H9 (cell line): ENCODE results near the gene CIB4. TPM values are rescaled to one million over a fixed set of nuclear protein-coding genes. Genes with fewer than 3 reads are reported as not detected.
A peak's percentile ranks its signal among the peaks of the same experiment; 100 is the strongest.

Experiments
- DNase-seq: peaks from one replicate; pipeline ENCODE4 v3.0.0-alpha.2; 2017
- H2AFZ ChIP-seq: one replicate; pipeline ENCODE4 v1.6.1; 2013; ENCODE audit warnings: mild to moderate bottlenecking, low read length, control low read depth, moderate library complexity
- H2AK5ac ChIP-seq: 2 replicates; pipeline ENCODE4 v1.6.1; 2013; ENCODE audit warnings: low read length, control low read depth, mixed read lengths; ENCODE audit not compliant: insufficient read length
- H2BK120ac ChIP-seq: one replicate; pipeline ENCODE4 v1.6.1; 2013; ENCODE audit warnings: low read depth, mild to moderate bottlenecking, low read length, control low read depth, inconsistent platforms; ENCODE audit not compliant: poor library complexity, severe bottlenecking
- H2BK12ac ChIP-seq: 2 replicates; pipeline ENCODE4 v1.6.1; 2013; ENCODE audit warnings: low read length, control low read depth, mixed read lengths, low read depth; ENCODE audit not compliant: insufficient read length
- H2BK15ac ChIP-seq: 2 replicates; pipeline ENCODE4 v1.6.1; 2013; ENCODE audit warnings: low read depth, low read length, control low read depth
- H2BK20ac ChIP-seq: one replicate; pipeline ENCODE4 v1.6.1; 2013; ENCODE audit warnings: low read depth, mild to moderate bottlenecking, low read length, control low read depth, inconsistent platforms; ENCODE audit not compliant: poor library complexity, severe bottlenecking
- H2BK5ac ChIP-seq: 2 replicates; pipeline ENCODE4 v1.6.1; 2013; ENCODE audit warnings: low read length, control low read depth, mixed read lengths; ENCODE audit not compliant: insufficient read length
- H3K14ac ChIP-seq: 2 replicates; pipeline ENCODE4 v1.6.1; 2013; ENCODE audit warnings: low read length, control low read depth; ENCODE audit not compliant: insufficient read depth
- H3K18ac ChIP-seq: 2 replicates; pipeline ENCODE4 v1.6.1; 2013; ENCODE audit warnings: low read depth, mild to moderate bottlenecking, mixed read lengths, low read length, control low read depth; ENCODE audit not compliant: insufficient read length
- H3K23ac ChIP-seq: 2 replicates; pipeline ENCODE4 v1.6.1; 2013; ENCODE audit warnings: low read length, control low read depth, mixed read lengths, low read depth; ENCODE audit not compliant: insufficient read length
- H3K23me2 ChIP-seq: 2 replicates; pipeline ENCODE4 v1.6.1; 2013; ENCODE audit warnings: low read depth, mild to moderate bottlenecking, mixed read lengths, low read length, control low read depth; ENCODE audit not compliant: insufficient read length, poor library complexity, severe bottlenecking
- H3K27ac ChIP-seq: 2 replicates; pipeline ENCODE4 v1.5.1; 2013; ENCODE audit warnings: low read length, control low read depth, mixed read lengths, low read depth; ENCODE audit not compliant: insufficient read length
- H3K27me3 ChIP-seq: 2 replicates; pipeline ENCODE4 v1.6.1; 2013; ENCODE audit warnings: low read length, control low read depth, inconsistent platforms; ENCODE audit not compliant: insufficient read depth
- H3K4ac ChIP-seq: 2 replicates; pipeline ENCODE4 v1.6.1; 2013; ENCODE audit warnings: low read depth, mild to moderate bottlenecking, control low read depth, inconsistent platforms, low read length, moderate library complexity
- H3K4me1 ChIP-seq: 2 replicates; pipeline ENCODE4 v1.6.1; 2013; ENCODE audit warnings: low read length, control low read depth, inconsistent platforms; ENCODE audit not compliant: insufficient read depth
- H3K4me2 ChIP-seq: 2 replicates; pipeline ENCODE4 v1.6.1; 2013; ENCODE audit warnings: low read length, control low read depth, mixed read lengths; ENCODE audit not compliant: insufficient read length, insufficient read depth
- H3K56ac ChIP-seq: 2 replicates; pipeline ENCODE4 v1.6.1; 2013; ENCODE audit warnings: low read depth, mild to moderate bottlenecking, mixed read lengths, low read length, control low read depth; ENCODE audit not compliant: insufficient read length
- H3K79me1 ChIP-seq: 2 replicates; pipeline ENCODE4 v1.6.1; 2013; ENCODE audit warnings: low read depth, mild to moderate bottlenecking, moderate library complexity, low read length, control low read depth, inconsistent platforms; ENCODE audit not compliant: insufficient read depth, poor library complexity, severe bottlenecking
- H3K79me2 ChIP-seq: 2 replicates; pipeline ENCODE4 v1.6.1; 2013; ENCODE audit warnings: low read length, control low read depth, inconsistent platforms; ENCODE audit not compliant: insufficient read depth
- H3K9ac ChIP-seq: 2 replicates; pipeline ENCODE4 v1.6.1; 2013; ENCODE audit warnings: low read length, control low read depth, mixed read lengths; ENCODE audit not compliant: insufficient read length; ENCODE audit errors: extremely low read depth
- H3K9me3 ChIP-seq: one replicate; pipeline ENCODE4 v1.6.1; 2013; ENCODE audit warnings: low read depth, low read length, inconsistent platforms; ENCODE audit not compliant: control insufficient read depth
- H3T11ph ChIP-seq: one replicate; pipeline ENCODE4 v1.6.1; 2013; ENCODE audit warnings: mild to moderate bottlenecking, low read length, control low read depth, inconsistent platforms
- H4K20me1 ChIP-seq: one replicate; pipeline ENCODE4 v1.6.1; 2013; ENCODE audit not compliant: control insufficient read depth, insufficient read length, insufficient read depth
- H4K5ac ChIP-seq: 2 replicates; pipeline ENCODE4 v1.6.1; 2013; ENCODE audit warnings: low read depth, mild to moderate bottlenecking, mixed read lengths, low read length, control low read depth; ENCODE audit not compliant: insufficient read length
- H4K8ac ChIP-seq: replicated peaks from 2 replicates; pipeline ENCODE4 v1.6.1; 2013; ENCODE audit warnings: low read length, control low read depth, mixed read lengths, low read depth; ENCODE audit not compliant: insufficient read length
- H4K91ac ChIP-seq: 2 replicates; pipeline ENCODE4 v1.6.1; 2013; ENCODE audit warnings: low read depth, mild to moderate bottlenecking, moderate library complexity, mixed read lengths, low read length, control low read depth; ENCODE audit not compliant: insufficient read length
- H3K27ac Mint-ChIP-seq, 3 experiments: 2 replicates in 2 of 3; 3 replicates in 1 of 3; pipeline ENCODE4 v1.8.0; 2020 to 2021; ENCODE audit warnings: mixed read lengths in 3 of 3, mild to moderate bottlenecking in 1 of 3, moderate library complexity in 1 of 3
- H3K27me3 Mint-ChIP-seq: 2 replicates; pipeline ENCODE4 v1.8.0; 2021; ENCODE audit warnings: low read depth, mild to moderate bottlenecking, moderate library complexity, mixed read lengths
- H3K36me3 Mint-ChIP-seq, 3 experiments: 2 replicates in 2 of 3; 3 replicates in 1 of 3; pipeline ENCODE4 v1.8.0; 2020 to 2021; ENCODE audit warnings: low read depth in 3 of 3, mixed read lengths in 3 of 3; ENCODE audit not compliant: insufficient read depth in 1 of 3
- H3K4me1 Mint-ChIP-seq, 2 experiments: 2 replicates each; pipeline ENCODE4 v1.8.0; 2020; ENCODE audit warnings: mixed read lengths in 2 of 2
- H3K4me3 Mint-ChIP-seq, 2 experiments: 2 replicates in 1 of 2; 3 replicates in 1 of 2; pipeline ENCODE4 v1.8.0; 2020 to 2021; ENCODE audit warnings: mild to moderate bottlenecking in 2 of 2, mixed read lengths in 2 of 2, moderate library complexity in 1 of 2
- H3K9me3 Mint-ChIP-seq, 2 experiments: 2 replicates in 1 of 2; 3 replicates in 1 of 2; pipeline ENCODE4 v1.8.0; 2020; ENCODE audit warnings: mild to moderate bottlenecking in 2 of 2, mixed read lengths in 2 of 2, moderate library complexity in 1 of 2
- WGBS: extraction: QIAGEN DNeasy Blood & Tissue Kit; methylation state at CpG from one replicate; pipeline ENCODE4 v1.1.7; 2013; ENCODE audit warnings: missing lambda C conversion rate, low lambda C conversion rate, mixed read lengths; ENCODE audit not compliant: insufficient read length; ENCODE audit errors: extremely low coverage; 5-methylcytosine and 5-hydroxymethylcytosine counted together
- total RNA-seq: library from RNA; stranded (reverse); gene quantifications from 2 replicates; pipeline ENCODE4 v1.2.1, GENCODE V29; 2021
- TF ChIP-seq, protein P1 (sequence below): fragments of 200-600 bp; sonication (generic); conservative IDR thresholded peaks from 3 replicates; pipeline ENCODE4 v1.8.0; 2021; ENCODE audit warnings: antibody characterized with exemption, mild to moderate bottlenecking

Gene CIB4
- total RNA-seq, 1 experiment from 2014 or later, result not detected

DNA sequence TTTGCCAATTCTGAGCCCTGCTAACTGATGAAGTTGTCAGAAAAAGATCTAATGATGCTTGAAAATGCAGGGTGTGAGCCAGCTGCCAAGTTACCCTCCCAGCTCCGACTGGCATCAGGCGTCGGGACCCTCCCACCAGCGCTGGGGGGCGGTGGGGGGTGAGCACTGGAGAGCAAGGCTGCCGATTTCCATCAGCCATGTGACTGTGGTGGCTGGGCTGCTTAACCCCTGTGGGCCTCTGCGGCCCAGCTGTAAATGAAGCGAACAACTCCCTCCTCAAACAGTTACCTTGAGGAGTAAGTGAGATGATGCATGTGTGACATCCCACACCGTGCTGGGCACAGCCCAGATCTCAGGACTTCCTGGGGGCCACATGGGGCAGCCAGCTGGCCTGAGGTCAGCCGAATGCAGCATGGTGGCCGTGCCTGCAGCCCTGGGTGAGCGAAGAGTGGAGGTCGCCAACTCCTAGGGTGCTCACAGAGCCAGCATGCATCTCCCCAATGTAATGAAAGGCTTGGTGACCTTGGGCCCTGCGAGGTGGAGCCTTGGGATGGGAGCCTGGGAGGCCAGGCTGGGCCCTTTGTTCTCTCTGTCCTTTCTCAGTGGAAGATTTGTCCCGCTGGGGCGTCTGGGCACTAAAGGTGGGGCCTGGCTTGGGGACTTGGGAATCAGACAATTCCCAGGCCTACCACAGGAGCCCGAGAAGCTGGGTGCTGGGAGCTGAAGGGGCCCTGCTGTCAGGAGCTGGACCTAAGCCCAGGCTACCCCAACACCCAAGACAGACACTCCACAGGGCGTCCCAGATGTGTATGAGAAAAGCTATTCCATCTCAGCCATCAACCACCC is 25.1 kb downstream of the CIB4 start:
- H2BK120ac ChIP-seq, result no peak overlapping the region
- no peaks in the 10 kb centered on the region for H4K20me1 ChIP-seq
- H4K91ac ChIP-seq, result no peak overlapping the region
- H3K23ac ChIP-seq, result no peak overlapping the region
- no peak overlapping the region for H2BK12ac ChIP-seq
- H3K27me3 ChIP-seq, result no peaks in the 10 kb centered on the region
- no peak overlapping the region for H3K4me3 Mint-ChIP-seq
- no peaks in the 10 kb centered on the region for H3K23me2 ChIP-seq
- no peak overlapping the region for H2BK5ac ChIP-seq
- no peak overlapping the region for H4K8ac ChIP-seq
- no peak overlapping the region for H3K9ac ChIP-seq
- no peak overlapping the region for H3K56ac ChIP-seq
- peaks cover 67% of the 10 kb centered on the region for H3K27me3 Mint-ChIP-seq
- H3K18ac ChIP-seq, result no peak overlapping the region
- no peak overlapping the region for H3T11ph ChIP-seq
- peaks cover 32 to 52% of the 10 kb centered on the region in 2 experiments for H3K4me1 Mint-ChIP-seq
- no peak overlapping the region for H2BK20ac ChIP-seq
- H2BK15ac ChIP-seq, result no peak overlapping the region
- no peaks in the 10 kb centered on the region for H3K9me3 ChIP-seq
- no CpG with 5 or more reads among the region's 18 CpGs for WGBS
- no peak overlapping the region for H4K5ac ChIP-seq
- H3K14ac ChIP-seq, result no peak overlapping the region
- H3K4me2 ChIP-seq, result no peak overlapping the region
- H2AFZ ChIP-seq, result no peak overlapping the region
- no peaks in the 10 kb centered on the region; a peak in 1 of 5 replicates for H3K9me3 Mint-ChIP-seq
- no peak overlapping the region for H3K27ac Mint-ChIP-seq
- TF ChIP-seq, protein P1, sequence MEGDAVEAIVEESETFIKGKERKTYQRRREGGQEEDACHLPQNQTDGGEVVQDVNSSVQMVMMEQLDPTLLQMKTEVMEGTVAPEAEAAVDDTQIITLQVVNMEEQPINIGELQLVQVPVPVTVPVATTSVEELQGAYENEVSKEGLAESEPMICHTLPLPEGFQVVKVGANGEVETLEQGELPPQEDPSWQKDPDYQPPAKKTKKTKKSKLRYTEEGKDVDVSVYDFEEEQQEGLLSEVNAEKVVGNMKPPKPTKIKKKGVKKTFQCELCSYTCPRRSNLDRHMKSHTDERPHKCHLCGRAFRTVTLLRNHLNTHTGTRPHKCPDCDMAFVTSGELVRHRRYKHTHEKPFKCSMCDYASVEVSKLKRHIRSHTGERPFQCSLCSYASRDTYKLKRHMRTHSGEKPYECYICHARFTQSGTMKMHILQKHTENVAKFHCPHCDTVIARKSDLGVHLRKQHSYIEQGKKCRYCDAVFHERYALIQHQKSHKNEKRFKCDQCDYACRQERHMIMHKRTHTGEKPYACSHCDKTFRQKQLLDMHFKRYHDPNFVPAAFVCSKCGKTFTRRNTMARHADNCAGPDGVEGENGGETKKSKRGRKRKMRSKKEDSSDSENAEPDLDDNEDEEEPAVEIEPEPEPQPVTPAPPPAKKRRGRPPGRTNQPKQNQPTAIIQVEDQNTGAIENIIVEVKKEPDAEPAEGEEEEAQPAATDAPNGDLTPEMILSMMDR, result no peak; the same call in 2 of the 3 replicates
- DNase-seq, result peak; percentile 22
- no peaks in the 10 kb centered on the region; the same call in 1 of the 2 replicates for H3K4me1 ChIP-seq
- H3K79me1 ChIP-seq, result no peaks in the 10 kb centered on the region
- H3K36me3 Mint-ChIP-seq, result no peaks in the 10 kb centered on the region
- no peak overlapping the region for H3K4ac ChIP-seq
- H3K27ac ChIP-seq, result no peak overlapping the region
- H3K79me2 ChIP-seq, result no peaks in the 10 kb centered on the region
- H2AK5ac ChIP-seq, result no peak overlapping the region
